ENCODE data around the gene PABPC3.

GRCh38 chr13:25118378-25118905, 22.5 kb downstream of the PABPC3 start:
- TF ChIP-seq POLR2A (IDR thresholded peaks at IDR 0.05; ENCODE audit: low read depth, low read length) (no peak), POLR2AphosphoS5 (IDR thresholded peaks at IDR 0.05; ENCODE audit: low read depth, low read length) (no peak)
